ENCODE data around the gene MAP3K7. TPM values are rescaled to one million over a fixed set of nuclear protein-coding genes. Genes with fewer than 3 reads are reported as not detected.
A peak's percentile ranks its signal among the peaks of the same experiment; 100 is the strongest.

Gene MAP3K7
- total RNA-seq, 1 donor = 51.4 TPM

GRCh38 chr6:90514496-90514895 is 72.4 kb downstream of the MAP3K7 start:
- H3K4me3 ChIP-seq (ENCODE audit: low read depth, low read length) = no peak overlapping the region
- no peak for TF ChIP-seq CTCF (IDR thresholded peaks at IDR 0.05; ENCODE audit: insufficient read depth, low read depth, low read length)
- DNase-seq (ENCODE audit: low read depth) = no peak

- DNase-seq (ENCODE audit: low read depth) = no peak
- peak; percentile 16 for TF ChIP-seq CTCF (IDR thresholded peaks at IDR 0.05; ENCODE audit: insufficient read depth, low read depth, low read length)
Observed at GRCh38 chr6:90508753-90509152, 78.1 kb downstream of the MAP3K7 start.

GRCh38 chr6:90502866-90503407 is 83.9 kb downstream of the MAP3K7 start:
- no peak for DNase-seq (ENCODE audit: low read depth)
- no peak overlapping the region for H3K4me3 ChIP-seq (ENCODE audit: low read depth, low read length)
- TF ChIP-seq CTCF (IDR thresholded peaks at IDR 0.05; ENCODE audit: insufficient read depth, low read depth, low read length) = no peak

More at GRCh38 chr6:90508753-90509152, 78.1 kb downstream of the MAP3K7 start:
- no peak overlapping the region for H3K4me3 ChIP-seq (ENCODE audit: low read depth, low read length)

GRCh38 chr6:90502381-90502780 is 84.5 kb downstream of the MAP3K7 start:
- no peak for DNase-seq (ENCODE audit: low read depth)
- no peak overlapping the region for H3K4me3 ChIP-seq (ENCODE audit: low read depth, low read length)
- TF ChIP-seq CTCF (IDR thresholded peaks at IDR 0.05; ENCODE audit: insufficient read depth, low read depth, low read length) = no peak

- no peak overlapping the region for H3K4me3 ChIP-seq (ENCODE audit: low read depth, low read length)
- DNase-seq (ENCODE audit: low read depth) = peak; percentile 25
- no peak for TF ChIP-seq CTCF (IDR thresholded peaks at IDR 0.05; ENCODE audit: insufficient read depth, low read depth, low read length)
Observed at GRCh38 chr6:90500458-90500857, 86.4 kb downstream of the MAP3K7 start.

- H3K4me3 ChIP-seq (ENCODE audit: low read depth, low read length) = no peak overlapping the region
- TF ChIP-seq CTCF (IDR thresholded peaks at IDR 0.05; ENCODE audit: insufficient read depth, low read depth, low read length) = peak; percentile 16
- DNase-seq (ENCODE audit: low read depth) = no peak
Observed at GRCh38 chr6:90497411-90497810, 89.5 kb downstream of the MAP3K7 start.

All from fibroblast of villous mesenchyme (primary cell).